ENCODE measurements around the gene TMEM183A.

TMEM183A gene

DNA sequence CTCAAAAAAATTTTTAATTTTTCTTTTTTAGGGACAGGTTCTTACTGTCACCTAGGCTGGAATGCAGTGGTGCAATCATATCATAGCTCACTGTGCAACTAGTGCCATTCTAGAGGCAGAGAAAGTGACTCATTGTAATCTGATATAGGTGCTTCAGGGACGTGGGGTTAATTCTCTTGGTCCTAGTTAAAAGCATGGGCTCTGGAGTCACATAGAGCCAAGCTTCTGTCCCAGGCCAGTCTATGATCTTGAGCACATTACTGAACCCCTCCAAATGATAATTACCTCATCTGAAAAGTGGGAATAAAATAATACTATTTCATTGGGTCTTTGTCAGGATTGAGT is 47.9 kb upstream of the TMEM183A start:
- no peak overlapping the region for H3K27ac ChIP-seq (ENCODE audit: low read depth, low read length)
- peaks cover 37% of the 10 kb centered on the region for H3K79me2 ChIP-seq (ENCODE audit: insufficient read depth, low read length)
- peaks cover 14% of the 10 kb centered on the region for H3F3A ChIP-seq (ENCODE audit: insufficient read depth)
- H3K4me3 ChIP-seq (ENCODE audit: insufficient read depth, low read length, poor library complexity, severe bottlenecking): no peak overlapping the region
- H3K36me3 ChIP-seq (ENCODE audit: low read length): no peaks in the 10 kb centered on the region
- H3K9me2 ChIP-seq (replicated peaks; ENCODE audit: insufficient read depth, low read length): no peaks in the 10 kb centered on the region
- no peak overlapping the region for H2AFZ ChIP-seq (ENCODE audit: low read depth, low read length, severe bottlenecking)
- H3K9me3 ChIP-seq (ENCODE audit: insufficient read depth, low read length): no peaks in the 10 kb centered on the region
- H4K20me1 ChIP-seq (ENCODE audit: low read depth, low read length): no peaks in the 10 kb centered on the region
- H3K9ac ChIP-seq (ENCODE audit: low read length): 0 out of 2 replicates have a peak overlapping the region, but pooled peaks have one; percentile 95
- no peaks in the 10 kb centered on the region for H3K27me3 ChIP-seq (ENCODE audit: low read length)
- no peak for TF ChIP-seq EZH2phosphoT487 (conservative IDR thresholded peaks at IDR 0.05; ENCODE audit: low read length)
- no peak for TF ChIP-seq CTCF (IDR thresholded peaks at IDR 0.05; ENCODE audit: insufficient read depth, low read length, poor library complexity, severe bottlenecking)
- peak overlapping the region; percentile 70 for H3K4me2 ChIP-seq (ENCODE audit: low read depth, low read length, poor library complexity, severe bottlenecking)

DNA sequence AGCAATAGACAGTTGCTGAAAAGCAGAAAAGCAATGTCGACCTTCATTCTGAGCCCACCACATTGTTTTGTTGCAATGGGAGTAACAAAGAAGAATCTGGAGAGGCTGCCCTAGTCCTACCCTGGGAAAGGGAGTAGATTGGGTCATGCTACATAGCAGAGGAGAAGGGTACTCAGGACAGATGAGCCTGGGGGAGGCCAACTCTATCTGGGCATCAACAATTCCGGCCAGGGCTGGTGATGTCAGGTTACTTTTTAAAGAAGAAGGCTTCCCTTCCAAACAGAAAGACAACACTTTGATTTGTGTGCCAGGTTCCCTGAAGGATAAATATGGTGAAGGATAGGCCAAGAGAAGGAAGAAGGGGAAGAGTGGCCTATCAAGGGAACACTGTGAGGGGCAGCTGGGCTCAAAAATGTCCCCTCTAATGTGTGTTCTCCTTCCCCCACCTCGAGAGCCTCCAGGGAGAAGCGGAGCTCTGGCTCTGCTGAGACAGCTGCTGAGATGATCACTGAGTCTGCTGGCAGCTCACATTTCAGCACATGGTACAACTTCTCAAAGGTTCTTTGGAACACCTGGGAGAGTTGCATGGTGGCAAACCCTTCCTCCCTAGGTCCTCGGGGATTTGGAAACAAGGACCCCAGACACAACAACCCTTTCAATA is 45.8 kb upstream of the TMEM183A start:
- Histone ChIP-seq H3K36me3 (ENCODE audit: low read length) (no peaks in the 10 kb centered on the region), H3K4me2 (ENCODE audit: low read depth, low read length, poor library complexity, severe bottlenecking) (no peak overlapping the region), H3K9me3 (ENCODE audit: insufficient read depth, low read length) (no peaks in the 10 kb centered on the region), H4K20me1 (ENCODE audit: low read depth, low read length) (no peaks in the 10 kb centered on the region), H3K79me2 (ENCODE audit: insufficient read depth, low read length) (peaks cover 22% of the 10 kb centered on the region), H3F3A (ENCODE audit: insufficient read depth) (peaks cover 14% of the 10 kb centered on the region), H3K9me2 (replicated peaks; ENCODE audit: insufficient read depth, low read length) (no peaks in the 10 kb centered on the region), H3K9ac (ENCODE audit: low read length) (no peak overlapping the region), H3K27me3 (ENCODE audit: low read length) (no peaks in the 10 kb centered on the region), H2AFZ (ENCODE audit: low read depth, low read length, severe bottlenecking) (no peak overlapping the region), H3K4me3 (ENCODE audit: insufficient read depth, low read length, poor library complexity, severe bottlenecking) (no peak overlapping the region), H3K27ac (ENCODE audit: low read depth, low read length) (no peak overlapping the region)
- TF ChIP-seq EZH2phosphoT487 (conservative IDR thresholded peaks at IDR 0.05; ENCODE audit: low read length): no peak

DNA sequence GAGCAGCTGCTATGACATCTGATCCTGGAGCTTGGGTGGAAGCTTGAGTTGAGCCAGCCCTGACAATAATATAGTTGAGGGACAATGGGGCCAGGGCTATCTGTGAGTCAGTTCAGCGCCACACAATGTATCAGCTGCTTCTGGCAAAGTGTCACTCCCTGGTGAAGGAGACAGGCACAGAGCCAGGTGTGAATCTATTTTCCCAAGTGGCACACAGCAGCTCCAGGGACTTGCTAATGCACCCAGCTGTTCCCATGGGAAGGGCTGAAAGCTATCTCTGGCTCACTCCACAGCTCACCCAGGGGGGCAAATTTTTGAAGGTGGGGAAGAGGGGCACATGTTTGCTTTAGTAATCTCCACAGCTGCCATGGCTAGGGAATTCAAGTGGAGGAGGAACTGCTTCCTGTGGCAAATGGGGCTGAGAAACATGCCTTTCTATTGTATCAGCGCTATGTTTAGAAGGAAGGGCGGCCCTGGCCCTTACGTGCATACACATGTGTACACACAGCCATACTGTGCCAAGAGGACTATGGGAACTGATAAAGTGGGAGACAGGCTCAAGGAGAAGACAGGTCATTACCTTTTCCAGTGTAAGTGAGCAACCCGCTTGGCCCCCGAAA is 42.3 kb upstream of the TMEM183A start:
- Histone ChIP-seq H3K9me2 (replicated peaks; ENCODE audit: insufficient read depth, low read length) (no peaks in the 10 kb centered on the region), H4K20me1 (ENCODE audit: low read depth, low read length) (no peaks in the 10 kb centered on the region), H3F3A (ENCODE audit: insufficient read depth) (peaks cover 11% of the 10 kb centered on the region; the same call in 1 of the 2 replicates), H3K4me3 (ENCODE audit: insufficient read depth, low read length, poor library complexity, severe bottlenecking) (no peak overlapping the region), H3K9ac (ENCODE audit: low read length) (no peak overlapping the region), H3K27ac (ENCODE audit: low read depth, low read length) (no peak overlapping the region), H3K9me3 (ENCODE audit: insufficient read depth, low read length) (no peaks in the 10 kb centered on the region), H3K4me2 (ENCODE audit: low read depth, low read length, poor library complexity, severe bottlenecking) (no peak overlapping the region), H3K27me3 (ENCODE audit: low read length) (no peaks in the 10 kb centered on the region), H3K36me3 (ENCODE audit: low read length) (no peaks in the 10 kb centered on the region), H3K79me2 (ENCODE audit: insufficient read depth, low read length) (peaks cover 11% of the 10 kb centered on the region), H2AFZ (ENCODE audit: low read depth, low read length, severe bottlenecking) (no peak overlapping the region)
- TF ChIP-seq EZH2phosphoT487 (conservative IDR thresholded peaks at IDR 0.05; ENCODE audit: low read length) (no peak), CTCF (IDR thresholded peaks at IDR 0.05; ENCODE audit: insufficient read depth, low read length, poor library complexity, severe bottlenecking) (no peak)

DNA sequence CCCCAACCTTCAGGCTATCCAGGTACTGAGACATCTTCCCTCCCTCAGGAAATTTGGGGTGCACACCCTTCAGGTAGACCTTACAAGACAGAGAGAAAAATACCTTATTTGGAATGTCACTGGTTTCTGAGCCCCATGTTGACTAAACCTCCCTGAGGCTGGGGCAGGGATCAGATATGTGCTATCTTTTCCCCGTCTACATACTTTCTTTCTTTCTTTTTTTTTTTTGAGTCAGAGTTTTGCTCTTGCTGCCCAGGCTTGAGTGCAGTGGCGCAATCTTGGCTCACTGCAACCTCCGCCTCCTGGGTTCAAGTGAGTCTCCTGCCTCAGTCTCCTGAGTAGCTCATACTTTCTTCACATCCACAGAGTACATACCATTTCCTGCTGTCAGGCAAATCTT is 41.8 kb upstream of the TMEM183A start:
- no peaks in the 10 kb centered on the region for H3K27me3 ChIP-seq (ENCODE audit: low read length)
- H3F3A ChIP-seq (ENCODE audit: insufficient read depth): peaks cover 10% of the 10 kb centered on the region; the same call in 1 of the 2 replicates
- H3K79me2 ChIP-seq (ENCODE audit: insufficient read depth, low read length): peaks cover 11% of the 10 kb centered on the region
- H3K9ac ChIP-seq (ENCODE audit: low read length): no peak overlapping the region
- no peaks in the 10 kb centered on the region for H3K9me2 ChIP-seq (replicated peaks; ENCODE audit: insufficient read depth, low read length)
- no peaks in the 10 kb centered on the region for H3K36me3 ChIP-seq (ENCODE audit: low read length)
- no peak overlapping the region for H3K4me3 ChIP-seq (ENCODE audit: insufficient read depth, low read length, poor library complexity, severe bottlenecking)
- no peak for TF ChIP-seq CTCF (IDR thresholded peaks at IDR 0.05; ENCODE audit: insufficient read depth, low read length, poor library complexity, severe bottlenecking)
- TF ChIP-seq EZH2phosphoT487 (conservative IDR thresholded peaks at IDR 0.05; ENCODE audit: low read length): no peak
- H3K4me2 ChIP-seq (ENCODE audit: low read depth, low read length, poor library complexity, severe bottlenecking): no peak overlapping the region
- no peak overlapping the region for H3K27ac ChIP-seq (ENCODE audit: low read depth, low read length)
- H4K20me1 ChIP-seq (ENCODE audit: low read depth, low read length): no peaks in the 10 kb centered on the region
- H3K9me3 ChIP-seq (ENCODE audit: insufficient read depth, low read length): no peaks in the 10 kb centered on the region
- H2AFZ ChIP-seq (ENCODE audit: low read depth, low read length, severe bottlenecking): no peak overlapping the region
